NCI-H146 treated with DMSO at 0.1 percent for 48 hours (cell line): Measurements from ENCODE around the gene SLC22A12.
A peak's percentile ranks its signal among the peaks of the same experiment; 100 is the strongest.
"Not testable (repeated sequence)": the region's sequence is repeated elsewhere in the genome, so short reads cannot be mapped to it uniquely, and the experiment has no call there.

Source experiments
- DNase-seq: peaks from one replicate; lab custom pipeline; 2025; ENCODE audit not compliant: unreplicated experiment; lab: John Stamatoyannopoulos, UW

SLC22A12 gene

DNA sequence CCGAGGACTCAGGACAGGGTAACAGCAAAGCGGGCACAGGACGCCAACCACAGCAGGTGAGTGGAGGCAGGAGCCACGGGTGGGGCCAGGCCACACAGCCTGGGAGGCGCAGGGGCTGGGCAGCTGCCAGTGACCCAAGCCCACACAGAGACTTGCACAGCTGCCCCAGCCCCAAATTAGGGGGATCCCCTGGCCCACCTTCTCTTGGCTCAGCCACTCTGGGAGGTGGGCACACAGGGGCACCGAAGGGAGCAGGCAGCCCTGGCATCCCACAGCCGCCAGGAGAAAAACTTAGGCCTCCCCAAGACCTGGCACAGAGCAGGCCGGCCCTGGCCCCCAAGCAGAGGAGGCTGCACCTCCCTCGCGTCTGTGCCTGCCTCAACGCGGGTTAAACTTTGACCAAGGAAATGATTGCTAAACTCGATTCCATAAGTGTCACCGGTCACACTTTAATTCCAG is at the start of gene SLC22A12:
Gene SLC22A12, plus strand, starts transcription at position 458 of the 459 bp plus-strand sequence. CDS start 337 bp downstream, outside the sequence.
- DNase-seq = no peak

DNA sequence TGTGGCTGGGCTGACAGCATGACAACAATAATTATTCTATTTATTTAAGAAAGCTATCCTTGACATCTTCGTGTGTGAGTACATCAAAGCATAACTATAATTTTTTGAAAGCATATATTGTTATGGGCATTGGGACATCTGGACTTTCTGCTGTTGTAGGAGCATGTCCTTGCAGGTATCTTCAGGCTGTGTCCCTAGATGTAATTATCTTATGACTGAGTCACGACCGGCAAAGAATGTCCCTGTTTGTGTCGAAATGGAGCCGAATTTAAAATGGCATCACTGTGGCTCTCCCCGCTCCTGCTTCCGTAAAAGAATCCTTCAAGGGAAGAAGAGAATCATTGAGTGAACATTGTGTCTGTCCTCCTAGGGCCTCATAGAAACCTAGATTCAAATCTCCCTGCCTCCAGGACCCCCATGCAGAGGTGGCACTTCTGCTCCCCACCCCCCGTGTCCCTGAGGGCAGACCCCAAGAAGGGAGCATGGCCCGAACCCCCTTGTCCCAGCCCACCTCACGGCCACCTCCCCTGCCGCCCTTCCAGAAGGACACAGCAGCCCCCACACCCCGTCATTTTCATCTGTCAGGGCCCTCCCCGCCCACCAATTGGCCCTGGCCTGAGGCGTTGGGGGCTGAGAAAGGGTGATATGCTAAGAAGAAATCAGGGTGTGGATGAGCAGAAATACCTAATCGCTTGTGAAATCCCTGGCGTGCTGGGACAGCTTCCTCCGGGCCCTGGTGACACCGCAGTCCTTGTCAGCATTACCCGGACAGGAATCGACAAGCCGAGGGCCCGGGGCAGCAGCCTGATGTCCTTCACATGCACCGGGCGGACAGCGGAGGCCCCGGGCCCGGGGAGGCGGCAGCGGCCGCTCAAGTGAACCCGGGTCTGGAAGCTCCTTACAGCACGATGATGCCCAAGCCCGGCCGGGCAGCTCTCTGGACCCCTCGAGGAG is 48.6 kb upstream of the SLC22A12 start:
- no peak for DNase-seq

DNA sequence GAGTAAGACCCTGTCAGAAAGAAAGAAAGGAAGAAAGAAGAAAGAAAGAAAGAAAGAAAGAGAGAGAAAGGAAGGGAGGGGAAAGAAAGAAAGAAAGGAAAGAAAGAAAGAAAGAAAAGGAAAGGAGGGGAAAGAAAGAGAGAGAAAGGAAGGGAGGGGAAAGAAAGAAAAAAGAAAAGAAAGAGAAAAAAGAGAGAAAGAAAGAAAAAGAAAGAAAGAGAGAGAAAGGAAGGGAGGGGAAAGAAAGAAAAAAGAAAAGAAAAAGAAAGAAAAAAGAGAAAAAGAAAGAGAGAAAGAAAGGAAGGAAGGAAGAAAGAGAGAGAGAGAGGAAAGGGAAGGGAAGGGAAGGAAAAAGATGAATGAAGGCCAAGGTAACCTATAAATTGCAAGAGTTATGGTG is 47.2 kb upstream of the SLC22A12 start:
- DNase-seq = no peak

DNA sequence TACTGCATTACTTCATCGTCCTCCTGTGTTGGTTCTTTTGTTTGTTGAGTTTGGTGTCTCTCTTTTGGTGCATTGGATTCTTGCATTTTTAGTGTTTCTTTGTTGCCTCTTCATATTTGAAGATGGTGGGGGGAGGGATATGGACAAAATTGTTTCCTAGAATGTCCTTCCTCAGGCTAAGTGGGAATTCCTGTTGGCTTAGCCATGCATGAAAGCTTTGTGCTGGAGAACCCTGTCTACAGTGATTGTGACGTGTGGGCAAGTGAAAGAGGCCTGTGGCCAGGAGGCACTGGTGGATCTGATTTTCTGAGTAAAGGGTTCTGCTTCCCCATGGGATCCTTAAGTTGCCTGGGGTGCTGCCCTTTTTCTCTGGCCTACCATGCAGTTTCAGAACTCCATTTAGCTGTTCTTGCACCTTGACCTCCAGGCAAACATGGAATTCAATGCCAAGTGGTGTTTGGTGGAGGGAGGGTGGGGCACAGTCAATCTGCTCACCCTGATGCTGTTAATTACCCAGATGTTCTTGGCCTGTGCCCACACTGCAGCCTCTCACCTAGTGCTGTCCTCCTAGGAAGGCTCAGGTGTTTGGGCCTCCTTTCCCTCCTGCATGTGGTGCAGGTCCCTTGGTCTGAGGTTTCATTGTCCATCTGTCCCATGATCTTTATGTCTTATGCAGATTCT is 46.3 kb upstream of the SLC22A12 start:
- DNase-seq = no peak

DNA sequence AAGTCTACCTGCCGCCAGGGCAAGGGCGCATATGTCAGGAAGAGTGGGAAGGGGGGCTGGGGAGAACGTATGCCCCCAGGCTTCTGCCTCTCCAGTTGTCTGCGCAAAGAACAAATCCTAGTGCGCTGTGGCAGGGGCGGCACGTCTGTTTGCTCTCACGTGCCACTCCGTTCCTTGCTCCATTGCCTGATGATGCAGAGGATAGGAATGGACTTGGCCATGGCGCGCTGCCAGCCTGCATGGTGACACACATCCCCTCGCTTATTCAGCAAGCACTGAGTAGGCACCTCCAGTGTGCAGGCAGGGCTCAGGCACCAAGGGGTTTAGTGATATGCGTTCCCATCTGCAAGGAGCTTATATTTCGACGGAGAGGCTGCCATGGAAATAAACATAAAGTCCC is 45.4 kb upstream of the SLC22A12 start:
- no peak for DNase-seq

DNA sequence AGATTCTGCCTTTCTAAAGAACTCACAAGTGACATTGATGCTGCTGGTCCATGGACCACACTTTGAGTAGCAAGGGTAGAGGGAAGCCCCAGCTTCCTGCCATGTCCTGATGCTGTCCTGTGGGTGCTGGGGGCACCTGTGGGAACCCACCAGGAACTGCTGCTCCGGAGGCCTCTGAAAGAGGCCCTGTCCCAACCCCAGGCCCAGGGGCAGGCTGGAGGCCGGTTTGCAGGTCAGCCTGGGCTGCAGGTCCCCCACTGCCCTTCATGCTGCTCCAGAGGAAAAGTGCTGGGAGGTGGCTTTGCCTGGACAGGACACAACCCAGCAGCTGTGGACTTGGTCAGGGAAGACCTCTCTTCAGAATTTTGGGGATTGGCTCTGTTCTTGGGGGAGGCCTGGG is 44.8 kb upstream of the SLC22A12 start:
- DNase-seq = no peak

DNA sequence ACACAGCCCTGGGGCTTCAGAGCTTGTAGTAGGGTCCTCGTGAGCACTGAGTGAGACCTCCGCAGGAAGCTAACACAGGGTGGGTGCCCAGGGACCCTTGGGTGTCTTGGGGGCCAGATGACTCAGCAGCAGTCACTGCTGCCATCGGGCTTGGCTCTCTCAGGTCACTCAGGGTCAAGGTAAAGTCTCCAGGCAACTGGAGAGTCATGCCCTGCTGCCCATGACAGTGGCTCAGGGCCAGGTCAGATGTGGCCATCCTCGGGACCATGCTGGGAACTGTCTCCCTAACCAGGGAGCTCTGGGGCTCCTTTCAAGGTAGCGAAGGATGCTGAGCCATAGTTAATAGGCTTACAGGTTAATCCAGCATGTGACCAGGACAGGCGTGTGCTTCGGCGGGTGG is 44.4 kb upstream of the SLC22A12 start:
- no peak for DNase-seq

DNA sequence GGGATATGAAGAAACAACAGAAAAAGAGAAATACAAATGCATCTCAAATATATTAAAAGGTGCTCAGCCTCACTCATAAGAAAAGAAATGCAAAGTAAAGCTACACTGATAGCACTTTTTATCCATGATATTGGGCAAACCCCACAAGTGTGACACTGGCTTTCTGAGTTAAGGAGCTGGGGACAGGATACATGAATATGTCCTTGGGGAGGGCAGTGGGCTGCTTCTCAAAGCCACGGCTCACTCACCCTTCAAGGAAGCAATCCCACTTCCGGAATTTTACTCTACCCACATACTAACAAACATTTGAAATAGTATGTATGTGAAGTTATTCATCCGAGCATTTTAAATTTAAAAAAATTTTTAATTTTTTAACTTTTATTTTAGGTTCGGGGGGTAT is 41.1 kb upstream of the SLC22A12 start:
- DNase-seq = no peak

DNA sequence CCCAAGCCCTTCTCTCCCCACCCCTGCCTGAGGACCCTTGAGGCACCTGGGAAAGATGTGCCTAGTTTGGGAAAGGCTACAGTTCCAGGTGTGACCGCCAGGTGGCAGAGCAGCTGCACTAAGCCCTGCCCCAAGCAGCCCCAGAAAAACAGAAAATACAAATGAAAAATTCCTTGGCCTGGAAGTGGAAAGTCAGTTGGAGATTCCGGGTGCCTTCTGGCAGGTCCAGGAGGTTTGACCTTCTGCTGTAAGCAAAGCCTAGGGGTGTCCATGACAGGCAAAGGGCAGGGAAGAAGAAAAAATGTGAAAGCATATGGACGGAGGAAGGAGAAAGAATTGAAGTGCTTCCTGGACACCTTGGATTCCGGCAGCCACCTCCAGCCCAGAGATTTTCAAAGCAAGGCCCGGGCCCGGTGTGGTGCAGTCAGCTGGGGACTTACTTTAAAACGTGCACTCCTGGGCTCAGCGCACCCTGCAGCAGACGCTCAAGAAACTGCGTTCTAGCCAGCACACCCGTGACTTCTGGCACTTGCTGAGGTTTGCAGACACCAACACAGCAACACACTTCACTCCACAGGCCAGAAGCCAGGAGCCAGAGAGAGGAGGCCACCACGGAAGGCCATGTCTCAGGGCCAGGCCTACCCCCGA is 37.3 kb upstream of the SLC22A12 start:
- DNase-seq = peak; percentile 10

DNA sequence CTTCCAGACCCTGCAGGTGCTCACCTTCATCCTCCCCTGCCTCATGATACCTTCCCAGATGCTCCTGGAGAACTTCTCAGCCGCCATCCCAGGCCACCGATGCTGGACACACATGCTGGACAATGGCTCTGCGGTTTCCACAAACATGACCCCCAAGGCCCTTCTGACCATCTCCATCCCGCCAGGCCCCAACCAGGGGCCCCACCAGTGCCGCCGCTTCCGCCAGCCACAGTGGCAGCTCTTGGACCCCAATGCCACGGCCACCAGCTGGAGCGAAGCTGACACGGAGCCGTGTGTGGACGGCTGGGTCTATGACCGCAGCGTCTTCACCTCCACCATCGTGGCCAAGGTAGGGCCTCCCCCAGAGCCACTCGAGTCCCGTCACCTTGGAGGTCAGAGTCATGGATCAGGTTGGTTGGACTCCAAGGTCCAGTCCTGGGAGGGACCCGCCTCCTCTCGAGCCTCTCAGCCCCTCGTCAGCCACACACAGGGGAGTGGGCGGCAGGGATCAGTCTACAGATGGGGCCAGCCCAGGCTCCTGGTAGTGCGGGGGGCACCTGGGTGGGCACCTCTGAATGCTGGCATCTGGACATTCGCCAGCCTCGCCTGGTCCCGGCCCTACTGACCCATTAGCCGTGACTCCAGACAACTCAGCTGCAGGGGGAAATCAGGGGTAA is 34.8 kb upstream of the SLC22A12 start:
- DNase-seq = no peak

DNA sequence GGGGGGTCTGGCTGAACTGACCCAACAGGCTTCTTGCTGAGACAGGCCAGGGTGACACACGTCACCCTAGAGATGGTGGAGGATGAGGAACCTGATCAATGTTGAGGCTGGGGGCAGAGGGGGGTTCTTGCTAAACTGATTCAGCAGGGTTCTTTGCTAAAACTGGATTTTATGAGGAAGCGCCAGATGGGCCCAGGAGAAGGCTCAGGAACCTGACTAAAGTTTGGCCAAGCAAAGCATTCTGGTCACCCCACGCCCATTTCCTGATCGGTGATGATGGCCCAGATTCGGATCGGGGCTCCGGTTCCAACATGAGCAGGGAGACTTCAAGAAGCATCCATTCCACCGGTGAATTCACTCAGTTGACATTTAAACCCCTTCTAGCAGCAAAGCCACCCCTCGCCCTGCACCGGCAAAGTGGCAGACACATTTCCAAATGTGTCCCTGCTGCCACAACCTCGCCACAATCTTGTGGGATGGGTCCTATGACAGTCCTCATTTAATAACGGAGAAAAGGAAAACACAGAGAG is 34.2 kb upstream of the SLC22A12 start:
- no peak for DNase-seq

DNA sequence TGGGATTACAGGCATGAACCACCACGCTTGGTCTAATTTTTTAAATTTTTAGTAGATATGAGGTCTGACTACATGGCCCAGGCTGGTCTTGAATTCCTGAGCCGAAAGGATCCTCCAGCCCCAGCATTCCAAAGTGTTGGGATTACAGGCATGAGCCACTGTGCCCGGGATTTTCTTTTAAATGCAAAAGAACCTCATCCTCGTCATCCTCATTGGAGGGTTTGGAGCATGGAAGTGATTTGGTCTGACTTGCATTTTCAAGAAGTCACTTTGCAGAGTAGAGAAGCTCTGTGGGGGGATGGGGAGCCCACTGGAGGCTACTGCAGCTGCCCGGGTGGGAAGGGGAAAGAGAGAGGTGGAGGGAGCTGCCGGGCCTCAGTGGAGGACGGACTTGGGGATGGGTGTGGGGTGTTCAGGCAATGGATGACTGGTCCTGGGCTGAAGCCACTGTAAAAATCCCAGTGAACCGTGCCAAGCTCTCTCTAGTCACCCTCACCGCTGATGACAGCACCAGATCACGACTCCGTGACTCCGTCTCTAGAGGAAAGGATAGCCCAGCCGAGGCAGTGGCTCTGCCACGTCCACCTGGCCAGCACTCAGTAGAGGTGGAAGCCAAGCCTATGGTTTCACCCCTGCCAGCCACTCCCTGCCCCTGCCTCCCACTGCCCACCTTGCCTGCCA is 32.8 kb upstream of the SLC22A12 start:
- no peak for DNase-seq

DNA sequence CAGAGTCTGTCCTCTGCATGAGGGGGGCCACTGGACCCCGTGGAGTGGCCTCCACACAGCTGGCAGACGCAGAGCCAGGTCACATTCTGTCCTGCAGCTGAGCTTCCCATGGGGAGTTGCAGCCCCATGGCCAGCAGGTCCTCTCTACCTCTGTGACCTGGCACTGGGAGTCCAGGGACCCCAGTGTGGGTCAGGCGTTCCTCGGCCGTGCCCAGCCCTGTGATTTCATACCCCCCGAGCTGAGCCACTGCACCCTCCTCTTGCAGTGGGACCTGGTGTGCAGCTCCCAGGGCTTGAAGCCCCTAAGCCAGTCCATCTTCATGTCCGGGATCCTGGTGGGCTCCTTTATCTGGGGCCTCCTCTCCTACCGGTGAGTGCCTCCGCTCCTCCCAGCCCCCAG is 32.2 kb upstream of the SLC22A12 start:
- no peak for DNase-seq

DNA sequence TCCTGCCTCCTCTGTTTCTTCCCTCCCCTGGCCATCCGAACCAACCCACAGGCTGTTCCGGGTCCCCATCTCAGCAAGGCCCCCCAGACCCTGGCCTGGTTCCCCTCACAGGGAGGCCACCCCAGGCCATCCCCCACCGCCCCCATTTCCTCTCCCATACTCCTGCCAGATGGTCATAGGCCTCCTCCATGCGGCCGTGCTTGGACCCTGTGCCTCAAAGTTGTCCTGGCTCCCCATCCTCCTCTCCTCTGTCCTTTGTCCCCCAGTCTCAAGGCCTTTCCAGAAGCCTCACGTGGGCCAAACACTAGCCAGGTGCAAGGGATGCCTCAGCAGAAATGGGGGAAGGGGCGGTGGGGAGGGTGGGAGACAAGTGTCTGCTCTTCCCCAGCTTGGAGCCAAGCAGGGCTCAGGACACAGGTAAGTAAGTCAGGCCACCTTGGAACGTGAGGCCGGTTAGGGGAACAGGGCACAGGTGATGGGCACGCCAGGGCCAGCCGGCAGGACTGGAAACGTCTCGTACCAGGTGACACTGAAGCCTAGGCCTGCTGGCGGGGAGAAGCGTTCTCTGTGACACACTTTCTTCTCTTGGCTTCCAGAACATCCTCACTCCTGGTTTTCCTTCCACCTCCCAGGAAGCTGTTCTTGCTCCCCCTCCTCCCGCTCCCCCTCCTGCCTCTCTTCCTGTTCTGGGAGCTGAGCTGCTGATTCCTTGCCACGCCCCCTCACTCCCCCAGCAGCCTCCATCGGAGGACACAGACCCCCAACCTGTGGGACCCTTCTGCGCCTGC is 31.5 kb upstream of the SLC22A12 start:
- DNase-seq = no peak

DNA sequence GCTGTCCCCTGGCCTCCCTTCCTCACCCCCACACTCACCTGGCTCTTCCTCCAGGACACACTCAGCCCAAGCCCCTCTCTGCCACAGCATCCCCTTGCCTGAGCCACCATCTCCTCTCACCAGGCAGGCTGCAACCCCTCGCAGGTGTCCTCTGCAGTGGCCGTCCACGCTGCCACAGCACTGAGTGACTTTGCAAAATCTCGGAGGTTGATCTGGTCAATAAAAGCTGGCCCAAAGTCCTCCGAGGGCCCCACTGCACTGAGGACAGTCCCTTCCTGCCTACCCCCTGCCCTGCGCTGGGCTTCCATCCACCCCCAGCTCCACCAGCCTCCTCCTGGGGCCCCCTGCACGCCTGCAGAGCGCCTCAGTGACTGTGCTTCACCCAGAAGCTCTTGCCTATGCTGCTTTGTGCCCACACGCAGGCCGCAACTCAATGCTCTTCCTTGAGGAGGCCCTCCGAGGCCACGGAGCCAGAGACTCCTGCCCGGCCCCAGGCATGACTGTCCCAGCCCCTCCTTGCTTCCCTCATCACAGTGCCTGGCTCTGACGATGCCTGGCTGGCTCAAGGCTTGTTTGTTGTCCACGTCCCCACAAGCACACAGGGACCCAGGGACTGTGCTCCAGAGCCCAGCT is 30.8 kb upstream of the SLC22A12 start:
- no peak for DNase-seq

DNA sequence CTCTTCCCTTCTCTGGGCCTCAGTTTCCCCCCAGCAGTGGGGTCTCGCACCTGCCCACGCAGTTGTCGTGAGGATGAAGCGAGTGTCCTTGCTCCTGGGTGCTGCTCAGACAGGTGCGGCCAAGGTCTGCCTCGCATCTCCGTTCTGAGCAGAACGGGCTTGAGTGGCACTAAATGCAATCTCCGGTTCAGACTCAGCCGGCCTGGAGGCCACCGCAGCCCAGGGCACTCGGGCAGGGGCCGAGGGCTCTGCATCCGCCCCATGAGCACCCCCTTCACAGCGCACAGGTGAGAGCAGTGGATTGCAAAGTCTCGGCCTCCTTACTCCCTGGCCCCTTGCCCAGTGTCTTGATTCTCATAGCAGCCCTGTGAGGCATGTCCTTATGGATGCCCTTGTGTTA is 30.1 kb upstream of the SLC22A12 start:
- DNase-seq = no peak

DNA sequence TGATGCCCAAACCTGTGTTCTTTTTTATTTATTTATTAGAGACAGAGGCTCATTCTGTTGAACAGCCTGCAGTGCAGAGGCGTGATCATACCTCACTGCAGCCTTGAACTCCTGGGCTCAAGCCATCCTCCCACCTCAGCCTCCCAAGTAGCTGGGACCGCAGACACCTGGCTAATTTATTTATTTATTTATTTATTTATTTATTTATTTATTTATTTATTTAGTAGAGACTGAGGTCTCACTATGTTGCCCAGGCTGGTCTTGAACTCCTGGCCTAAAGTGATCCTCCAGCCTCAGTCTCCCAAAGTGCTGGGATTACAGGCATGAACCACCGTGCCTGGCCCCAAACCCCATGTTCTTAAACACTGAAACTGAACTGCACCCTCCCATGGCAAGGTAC is 29.6 kb upstream of the SLC22A12 start:
- DNase-seq = not testable (repeated sequence)

DNA sequence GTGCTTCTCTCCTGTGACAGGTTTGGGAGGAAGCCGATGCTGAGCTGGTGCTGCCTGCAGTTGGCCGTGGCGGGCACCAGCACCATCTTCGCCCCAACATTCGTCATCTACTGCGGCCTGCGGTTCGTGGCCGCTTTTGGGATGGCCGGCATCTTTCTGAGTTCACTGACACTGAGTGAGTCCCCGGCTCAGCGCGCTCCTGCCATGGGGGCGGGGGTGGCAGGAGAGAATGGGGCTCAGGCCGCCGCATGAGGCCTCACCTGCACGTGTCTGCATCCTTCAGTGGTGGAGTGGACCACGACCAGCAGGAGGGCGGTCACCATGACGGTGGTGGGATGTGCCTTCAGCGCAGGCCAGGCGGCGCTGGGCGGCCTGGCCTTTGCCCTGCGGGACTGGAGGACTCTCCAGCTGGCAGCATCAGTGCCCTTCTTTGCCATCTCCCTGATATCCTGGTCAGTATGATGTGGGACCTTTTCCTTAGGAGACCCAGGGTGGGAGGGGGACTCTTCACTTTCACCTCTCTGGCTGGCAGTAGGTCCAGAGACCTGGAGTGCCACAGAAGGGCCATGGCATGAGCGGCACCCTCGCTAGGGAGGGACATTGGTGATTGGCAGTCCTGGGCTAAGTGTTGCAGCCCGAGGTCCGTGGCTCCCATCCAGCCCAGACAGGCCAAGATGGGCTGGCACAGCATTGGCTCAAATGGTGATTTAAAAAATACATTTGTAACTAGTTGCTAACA is 28.9 kb upstream of the SLC22A12 start:
- no peak for DNase-seq
